Stimulated activated CD4-positive, alpha-beta T cell treated with anti-CD3 and anti-CD28 coated beads, Interleukin-4, amount 100 ng/mL, for 4 hours (primary cell): ENCODE results near the gene NAA60.

Experiments
- DNase-seq, 2 experiments: peaks; one replicate each; pipeline ENCODE4 v3.0.0-alpha.2; 2020

The NAA60 gene

GRCh38 chr16:3443108-3444031 lies at the start of gene NAA60, which contains the start of gene ZNF597:
TSS of gene NAA60 (plus strand) at chr16:3443680. CDS start at chr16:3476228, 32,548 bp downstream.
TSS of gene ZNF597 (minus strand) at chr16:3443504. CDS start at chr16:3443153, 351 bp downstream.
- peak; percentile 61 to 84 for DNase-seq

GRCh38 chr16:3400446-3400778 lies 43.1 kb upstream of the NAA60 start:
- no peak for DNase-seq

GRCh38 chr16:3400779-3401688 lies 42.4 kb upstream of the NAA60 start, which contains the start of the genes ZNF174 and ZSCAN32:
TSS of gene ZNF174 (plus strand) at chr16:3401215. CDS start at chr16:3402005, 790 bp downstream.
TSS of gene ZSCAN32 (minus strand) at chr16:3401004. CDS start at chr16:3397557, 3,447 bp downstream.
- DNase-seq = peak; percentile 97 to 99

- no peak for DNase-seq
Measured at GRCh38 chr16:3401719-3402397, 41.6 kb upstream of the NAA60 start.

- DNase-seq = no peak
Measured at GRCh38 chr16:3408561-3409197, 34.8 kb upstream of the NAA60 start.

GRCh38 chr16:3413730-3414379 lies 29.6 kb upstream of the NAA60 start:
- DNase-seq = no peak

GRCh38 chr16:3431779-3432219 lies 11.7 kb upstream of the NAA60 start:
- peak; percentile 50 to 64 for DNase-seq

- no peak for DNase-seq
Measured at GRCh38 chr16:3434373-3434772, 9.1 kb upstream of the NAA60 start.

GRCh38 chr16:3439637-3440036 lies 3.8 kb upstream of the NAA60 start:
- DNase-seq = no peak

- DNase-seq = peak in 1 of 2 experiments; percentile 62
Measured at GRCh38 chr16:3444032-3444388, 530 bp downstream of the NAA60 start.

- DNase-seq = no peak
Measured at GRCh38 chr16:3454093-3454492, 10.6 kb downstream of the NAA60 start.

- no peak for DNase-seq
Measured at GRCh38 chr16:3454631-3455147, 11.2 kb downstream of the NAA60 start.

- DNase-seq = peak; percentile 88 to 92
Measured at GRCh38 chr16:3457434-3458252, 14.2 kb downstream of the NAA60 start.

GRCh38 chr16:3458278-3458851 lies 14.9 kb downstream of the NAA60 start:
- DNase-seq = no peak

- no peak for DNase-seq
Measured at GRCh38 chr16:3458852-3459361, 15.4 kb downstream of the NAA60 start.

GRCh38 chr16:3459401-3460090 lies 16.1 kb downstream of the NAA60 start:
- no peak for DNase-seq

GRCh38 chr16:3460121-3460520 lies 16.6 kb downstream of the NAA60 start:
- no peak for DNase-seq

- DNase-seq = no peak
Measured at GRCh38 chr16:3460585-3460984, 17.1 kb downstream of the NAA60 start.

GRCh38 chr16:3461151-3461550 lies 17.7 kb downstream of the NAA60 start:
- peak in 1 of 2 experiments; percentile 26 for DNase-seq
